ENCODE data around the gene NELL2.

Gene NELL2

GRCh38 chr12:44677724-44678123, 198.4 kb downstream of the NELL2 start:
- no peak for FAIRE-seq

- FAIRE-seq, result no peak
These were observed 201.2 kb downstream of the NELL2 start for GRCh38 chr12:44674875-44675274.

- FAIRE-seq, result no peak
These were observed 202.3 kb downstream of the NELL2 start for GRCh38 chr12:44673811-44674210.

GRCh38 chr12:44672042-44672441, 204.1 kb downstream of the NELL2 start:
- FAIRE-seq, result no peak

- no peak for FAIRE-seq
These were observed 207.7 kb downstream of the NELL2 start for GRCh38 chr12:44668443-44668842.

- no peak for FAIRE-seq
These were observed 208.7 kb downstream of the NELL2 start for GRCh38 chr12:44667461-44667860.

GRCh38 chr12:44663291-44663690, 212.8 kb downstream of the NELL2 start:
- no peak for FAIRE-seq

- FAIRE-seq, result no peak
These were observed 220.3 kb downstream of the NELL2 start for GRCh38 chr12:44655846-44656245.

GRCh38 chr12:44654646-44655639, 221.2 kb downstream of the NELL2 start:
- no peak for FAIRE-seq

GRCh38 chr12:44653861-44654527, 222.1 kb downstream of the NELL2 start:
- no peak for FAIRE-seq

- FAIRE-seq, result no peak
These were observed 226.4 kb downstream of the NELL2 start for GRCh38 chr12:44649693-44650092.

- FAIRE-seq, result no peak
These were observed 228.0 kb downstream of the NELL2 start for GRCh38 chr12:44647917-44648690.

GRCh38 chr12:44640427-44641190, 235.5 kb downstream of the NELL2 start:
- no peak for FAIRE-seq

- FAIRE-seq, result no peak
These were observed 238.2 kb downstream of the NELL2 start for GRCh38 chr12:44637875-44638274.

- no peak for FAIRE-seq
These were observed 247.9 kb downstream of the NELL2 start for GRCh38 chr12:44628180-44628579.

GRCh38 chr12:44627387-44628166, 248.5 kb downstream of the NELL2 start:
- FAIRE-seq, result no peak

GRCh38 chr12:44626883-44627282, 249.2 kb downstream of the NELL2 start:
- FAIRE-seq, result no peak

GRCh38 chr12:44618946-44619345, 257.2 kb downstream of the NELL2 start:
- FAIRE-seq, result no peak

- FAIRE-seq, result no peak
These were observed 259.7 kb downstream of the NELL2 start for GRCh38 chr12:44616402-44616801.

- FAIRE-seq, result no peak
These were observed 264.6 kb downstream of the NELL2 start for GRCh38 chr12:44611538-44611937.

- no peak for FAIRE-seq
These were observed 272.4 kb downstream of the NELL2 start for GRCh38 chr12:44603701-44604100.

- FAIRE-seq, result no peak
These were observed 283.5 kb downstream of the NELL2 start for GRCh38 chr12:44592626-44593025.
